Amniotic epithelial cell (primary cell): ENCODE measurements around the gene RNU2-63P.
"Not testable (repeated sequence)": the region's sequence is repeated elsewhere in the genome, so short reads cannot be mapped to it uniquely, and the experiment has no call there.

ENCODE experiments used
- DNase-seq: peaks from one replicate; pipeline ENCODE4 v3.0.0-alpha.2; 2010; ENCODE audit warnings: low read depth

Gene RNU2-63P

GRCh38 chr2:87972385-87972784 is 44.0 kb downstream of the RNU2-63P start:
- DNase-seq: not testable (repeated sequence)
